ENCODE data around the gene GANC. TPM values are rescaled to one million over a fixed set of nuclear protein-coding genes. Genes with fewer than 3 reads are reported as not detected.
A peak's percentile ranks its signal among the peaks of the same experiment; 100 is the strongest.

The GANC gene
- polyA plus RNA-seq, 3 donors = 14.5 to 24.4 (median 21.1) TPM

DNA sequence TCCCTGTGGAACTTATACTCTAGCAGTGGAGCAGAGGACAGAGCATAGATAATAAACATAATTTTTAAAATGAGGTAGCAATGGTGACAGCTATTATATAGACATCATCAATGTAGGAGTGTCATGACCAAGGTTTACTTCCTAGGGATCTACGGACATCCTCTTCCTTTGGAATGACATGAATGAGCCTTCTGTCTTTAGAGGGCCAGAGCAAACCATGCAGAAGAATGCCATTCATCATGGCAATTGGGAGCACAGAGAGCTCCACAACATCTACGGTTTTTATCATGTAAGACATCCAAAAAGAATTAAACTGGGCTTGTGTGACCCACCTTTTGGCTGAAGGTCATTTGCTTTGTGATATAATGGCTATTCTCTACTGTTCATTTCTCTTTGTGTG is 56.2 kb downstream of the GANC start:
- H3K27me3 ChIP-seq (ENCODE audit: control insufficient read depth in 2 of 2, insufficient read depth in 2 of 2, low read length in 2 of 2) = no peaks in the 10 kb centered on the region
- Mint-ChIP-seq H3K4me3 (no peak overlapping the region), H3K9me3 (peaks cover 0 to 3% (median 2%) of the 10 kb centered on the region in 7 donors), H3K27ac (no peak overlapping the region), H3K36me3 (peaks cover 59 to 69% of the 10 kb centered on the region in 2 donors), H3K27me3 (ENCODE audit: low read depth in 3 of 3) (no peaks in the 10 kb centered on the region), H3K4me1 (no peaks in the 10 kb centered on the region)
- no peak overlapping the region for H3K4me3 ChIP-seq (replicated peaks in 1 of 3; ENCODE audit: low read depth in 2 of 3, low read length in 3 of 3)
- DNase-seq = no peak
- WGBS (ENCODE audit: insufficient coverage) = 100% methylated on average over 1 of the region's 2 CpGs
- no peaks in the 10 kb centered on the region for H3K4me1 ChIP-seq (ENCODE audit: control insufficient read depth in 1 of 2, insufficient read depth in 2 of 2, low read length in 2 of 2)
- H3K36me3 ChIP-seq (replicated peaks in 1 of 2; ENCODE audit: control insufficient read depth in 1 of 2, insufficient read depth in 2 of 2, low read length in 2 of 2) = peaks cover 66 to 82% of the 10 kb centered on the region in 2 donors
- no peaks in the 10 kb centered on the region for H3K79me2 ChIP-seq (ENCODE audit: insufficient read depth, low read length)
- no peak overlapping the region for H3K4me2 ChIP-seq (replicated peaks; ENCODE audit: extremely low read depth, low read length, poor library complexity, severe bottlenecking)
- no peaks in the 10 kb centered on the region for H4K20me1 ChIP-seq (ENCODE audit: insufficient read depth, low read length)
- H3K9ac ChIP-seq (ENCODE audit: insufficient read depth, low read length, poor library complexity, severe bottlenecking) = no peak overlapping the region
- H3K9me3 ChIP-seq (replicated peaks in 1 of 2; ENCODE audit: control insufficient read depth in 1 of 2, insufficient read depth in 1 of 2, low read length in 2 of 2) = peaks cover 1% of the 10 kb centered on the region in 2 donors
- no peak overlapping the region for H2AFZ ChIP-seq (ENCODE audit: insufficient read depth, low read depth, low read length, poor library complexity, severe bottlenecking)
- no peak overlapping the region for H3K27ac ChIP-seq (ENCODE audit: low read depth in 1 of 2, low read length in 2 of 2)
- intact Hi-C loops (cut with micrococcal nuclease) = no loop called here
- TF ChIP-seq, protein P1, sequence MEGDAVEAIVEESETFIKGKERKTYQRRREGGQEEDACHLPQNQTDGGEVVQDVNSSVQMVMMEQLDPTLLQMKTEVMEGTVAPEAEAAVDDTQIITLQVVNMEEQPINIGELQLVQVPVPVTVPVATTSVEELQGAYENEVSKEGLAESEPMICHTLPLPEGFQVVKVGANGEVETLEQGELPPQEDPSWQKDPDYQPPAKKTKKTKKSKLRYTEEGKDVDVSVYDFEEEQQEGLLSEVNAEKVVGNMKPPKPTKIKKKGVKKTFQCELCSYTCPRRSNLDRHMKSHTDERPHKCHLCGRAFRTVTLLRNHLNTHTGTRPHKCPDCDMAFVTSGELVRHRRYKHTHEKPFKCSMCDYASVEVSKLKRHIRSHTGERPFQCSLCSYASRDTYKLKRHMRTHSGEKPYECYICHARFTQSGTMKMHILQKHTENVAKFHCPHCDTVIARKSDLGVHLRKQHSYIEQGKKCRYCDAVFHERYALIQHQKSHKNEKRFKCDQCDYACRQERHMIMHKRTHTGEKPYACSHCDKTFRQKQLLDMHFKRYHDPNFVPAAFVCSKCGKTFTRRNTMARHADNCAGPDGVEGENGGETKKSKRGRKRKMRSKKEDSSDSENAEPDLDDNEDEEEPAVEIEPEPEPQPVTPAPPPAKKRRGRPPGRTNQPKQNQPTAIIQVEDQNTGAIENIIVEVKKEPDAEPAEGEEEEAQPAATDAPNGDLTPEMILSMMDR (IDR thresholded peaks at IDR 0.05) = no peak

DNA sequence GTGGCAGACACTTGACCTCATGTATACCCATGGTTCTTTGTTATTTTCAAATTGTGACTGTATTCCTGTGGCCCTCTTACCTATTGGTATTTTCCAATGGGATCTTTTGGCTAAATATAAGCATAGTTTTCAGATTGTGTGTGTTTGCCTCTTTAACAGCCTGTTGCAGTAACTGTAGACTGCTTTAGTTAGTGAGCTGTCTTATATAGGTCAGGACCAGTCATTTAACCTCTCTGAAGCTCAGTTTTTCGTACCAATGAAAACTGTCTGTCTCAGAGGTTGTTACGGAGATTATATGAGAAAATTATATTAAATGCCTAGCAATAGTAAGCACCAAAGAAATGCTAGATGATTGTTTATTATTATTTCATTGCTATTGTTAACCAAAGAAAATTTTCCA is 57.0 kb downstream of the GANC start:
- Histone ChIP-seq H4K20me1 (ENCODE audit: insufficient read depth, low read length) (no peaks in the 10 kb centered on the region), H3K4me2 (replicated peaks; ENCODE audit: extremely low read depth, low read length, poor library complexity, severe bottlenecking) (no peak overlapping the region), H3K27ac (ENCODE audit: low read depth in 1 of 2, low read length in 2 of 2) (no peak overlapping the region), H2AFZ (ENCODE audit: insufficient read depth, low read depth, low read length, poor library complexity, severe bottlenecking) (no peak overlapping the region), H3K9me3 (replicated peaks in 1 of 2; ENCODE audit: control insufficient read depth in 1 of 2, insufficient read depth in 1 of 2, low read length in 2 of 2) (peaks cover 4 to 9% of the 10 kb centered on the region in 2 donors), H3K9ac (ENCODE audit: insufficient read depth, low read length, poor library complexity, severe bottlenecking) (no peak overlapping the region), H3K79me2 (ENCODE audit: insufficient read depth, low read length) (no peaks in the 10 kb centered on the region), H3K4me3 (replicated peaks in 1 of 3; ENCODE audit: low read depth in 2 of 3, low read length in 3 of 3) (no peak overlapping the region), H3K36me3 (replicated peaks in 1 of 2; ENCODE audit: control insufficient read depth in 1 of 2, insufficient read depth in 2 of 2, low read length in 2 of 2) (peaks cover 67 to 82% of the 10 kb centered on the region in 2 donors), H3K4me1 (ENCODE audit: control insufficient read depth in 1 of 2, insufficient read depth in 2 of 2, low read length in 2 of 2) (no peaks in the 10 kb centered on the region), H3K27me3 (ENCODE audit: control insufficient read depth in 2 of 2, insufficient read depth in 2 of 2, low read length in 2 of 2) (no peaks in the 10 kb centered on the region)
- no peaks in the 10 kb centered on the region for H3K27me3 Mint-ChIP-seq (ENCODE audit: low read depth in 3 of 3)
- H3K27ac Mint-ChIP-seq = peak overlapping the region in 1 of 7 donors; percentile 16
- H3K4me1 Mint-ChIP-seq = no peaks in the 10 kb centered on the region
- peaks cover 63 to 72% of the 10 kb centered on the region in 2 donors for H3K36me3 Mint-ChIP-seq
- intact Hi-C loops (cut with micrococcal nuclease) = no loop called here
- DNase-seq = no peak
- TF ChIP-seq, protein P1 (IDR thresholded peaks at IDR 0.05) = no peak
- WGBS (ENCODE audit: insufficient coverage) = no CpG with 5 or more reads among the region's 2 CpGs
- H3K4me3 Mint-ChIP-seq = no peak overlapping the region
- peaks cover 4 to 10% (median 8%) of the 10 kb centered on the region in 7 donors for H3K9me3 Mint-ChIP-seq

Measured in CD14-positive monocyte (primary cell).